Activated naive CD8-positive, alpha-beta T cell (primary cell): ENCODE results near the gene AAR2.

Experiments used
- H3K27ac Mint-ChIP-seq: one replicate; pipeline ENCODE4 v1.8.0; 2021; ENCODE audit warnings: mixed read lengths
- H3K27me3 Mint-ChIP-seq: one replicate; pipeline ENCODE4 v1.8.0; 2021; ENCODE audit warnings: mixed read lengths
- H3K36me3 Mint-ChIP-seq: one replicate; pipeline ENCODE4 v1.8.0; 2021; ENCODE audit warnings: mixed read lengths
- H3K4me1 Mint-ChIP-seq: one replicate; pipeline ENCODE4 v1.8.0; 2021; ENCODE audit warnings: low read depth, mixed read lengths
- H3K4me3 Mint-ChIP-seq: one replicate; pipeline ENCODE4 v1.8.0; 2021; ENCODE audit warnings: mild to moderate bottlenecking, mixed read lengths
- H3K9me3 Mint-ChIP-seq: one replicate; pipeline ENCODE4 v1.8.0; 2021; ENCODE audit warnings: low read depth, mixed read lengths

Gene AAR2

DNA sequence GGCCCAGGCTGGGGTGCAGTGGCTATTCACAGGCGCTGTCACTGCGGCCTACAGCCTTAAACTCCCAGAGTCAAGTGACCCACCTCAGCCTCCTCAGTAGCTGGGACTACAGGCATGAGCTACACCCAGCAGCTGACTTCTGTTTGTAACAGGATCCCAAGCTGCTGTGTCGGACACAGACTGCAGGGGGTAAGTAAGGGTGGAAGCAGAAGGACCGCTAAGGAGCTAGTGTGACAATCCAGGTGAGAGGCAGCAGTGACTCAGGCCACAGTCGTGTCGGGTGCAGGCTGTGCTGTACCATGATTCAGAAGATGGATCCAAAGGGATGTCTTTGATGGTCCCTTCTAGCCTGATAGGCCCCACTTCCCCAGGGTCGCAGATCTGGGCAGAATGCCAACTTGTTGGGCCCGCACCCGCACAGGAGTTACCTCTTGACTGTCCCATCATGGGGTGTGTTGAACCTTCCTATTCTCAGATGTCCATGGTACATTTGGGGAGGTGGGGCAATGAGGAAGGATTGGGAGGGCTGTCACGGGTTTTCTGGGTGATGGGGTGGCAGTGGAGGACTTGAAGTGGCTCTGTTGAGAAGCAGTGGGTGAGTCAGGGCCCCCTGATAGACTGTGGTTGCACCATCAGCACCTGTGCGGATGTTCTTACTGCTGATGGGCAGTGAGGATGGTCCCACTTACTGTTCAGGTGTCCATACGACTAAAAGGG lies 25.3 kb downstream of the AAR2 start:
- Mint-ChIP-seq H3K27ac (no peak overlapping the region), H3K27me3 (no peaks in the 10 kb centered on the region)

GRCh38 chr20:36262440-36262839 lies 26.2 kb downstream of the AAR2 start:
- Mint-ChIP-seq H3K4me1 (no peaks in the 10 kb centered on the region), H3K4me3 (no peak overlapping the region), H3K36me3 (no peaks in the 10 kb centered on the region), H3K27me3 (no peaks in the 10 kb centered on the region), H3K9me3 (no peaks in the 10 kb centered on the region), H3K27ac (no peak overlapping the region)

More for the DNA sequence above, 25.3 kb downstream of the AAR2 start:
- H3K36me3 Mint-ChIP-seq: no peaks in the 10 kb centered on the region
- H3K4me3 Mint-ChIP-seq: no peak overlapping the region
- no peaks in the 10 kb centered on the region for H3K9me3 Mint-ChIP-seq
- H3K4me1 Mint-ChIP-seq: no peaks in the 10 kb centered on the region

DNA sequence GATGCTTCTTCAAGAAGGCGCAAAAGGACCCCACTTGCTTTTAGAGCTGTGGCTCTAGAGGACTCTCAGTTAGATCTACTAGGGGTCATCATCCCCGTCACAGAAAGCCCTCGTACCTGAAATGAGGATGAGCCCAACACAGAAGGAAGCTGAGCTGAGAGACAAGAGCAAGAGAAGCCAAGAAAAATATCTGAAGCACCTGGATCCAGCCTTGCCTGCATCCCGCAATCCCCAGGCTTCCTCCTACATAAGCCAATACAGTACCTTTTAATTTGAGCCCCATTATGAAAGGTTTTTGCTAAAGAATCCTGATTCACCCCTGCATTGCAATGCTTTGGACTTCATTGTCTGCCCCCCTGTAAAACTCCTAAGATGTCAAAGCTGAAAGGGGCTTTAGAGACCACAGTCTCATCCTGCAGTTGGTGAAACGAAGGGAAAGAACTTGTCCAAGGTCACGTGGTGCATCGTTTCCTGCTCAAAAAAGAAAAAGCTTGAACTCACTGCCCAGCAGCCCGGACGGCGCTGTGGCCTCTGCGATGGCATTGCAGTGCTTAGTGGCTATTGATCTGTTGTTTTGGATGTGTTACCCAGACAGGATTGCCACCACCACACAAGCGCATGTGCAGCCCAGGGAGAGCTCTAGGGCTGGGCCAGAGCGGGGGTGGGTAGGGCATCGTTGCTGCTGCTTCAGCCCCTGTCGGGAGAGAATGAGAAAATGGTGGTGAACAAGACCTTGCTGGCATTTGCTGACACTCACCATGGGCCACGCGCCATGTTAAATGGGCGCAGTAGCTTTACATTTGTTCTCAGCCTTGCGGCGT lies 28.4 kb downstream of the AAR2 start:
- Mint-ChIP-seq H3K27ac (no peak overlapping the region), H3K4me3 (no peak overlapping the region), H3K36me3 (no peaks in the 10 kb centered on the region), H3K9me3 (no peaks in the 10 kb centered on the region), H3K27me3 (no peaks in the 10 kb centered on the region), H3K4me1 (no peaks in the 10 kb centered on the region)

- no peaks in the 10 kb centered on the region for H3K4me1 Mint-ChIP-seq
- no peak overlapping the region for H3K27ac Mint-ChIP-seq
- H3K36me3 Mint-ChIP-seq: no peaks in the 10 kb centered on the region
- H3K9me3 Mint-ChIP-seq: no peaks in the 10 kb centered on the region
- H3K27me3 Mint-ChIP-seq: no peaks in the 10 kb centered on the region
- H3K4me3 Mint-ChIP-seq: no peak overlapping the region
Measured at GRCh38 chr20:36266189-36266588, 29.9 kb downstream of the AAR2 start.

DNA sequence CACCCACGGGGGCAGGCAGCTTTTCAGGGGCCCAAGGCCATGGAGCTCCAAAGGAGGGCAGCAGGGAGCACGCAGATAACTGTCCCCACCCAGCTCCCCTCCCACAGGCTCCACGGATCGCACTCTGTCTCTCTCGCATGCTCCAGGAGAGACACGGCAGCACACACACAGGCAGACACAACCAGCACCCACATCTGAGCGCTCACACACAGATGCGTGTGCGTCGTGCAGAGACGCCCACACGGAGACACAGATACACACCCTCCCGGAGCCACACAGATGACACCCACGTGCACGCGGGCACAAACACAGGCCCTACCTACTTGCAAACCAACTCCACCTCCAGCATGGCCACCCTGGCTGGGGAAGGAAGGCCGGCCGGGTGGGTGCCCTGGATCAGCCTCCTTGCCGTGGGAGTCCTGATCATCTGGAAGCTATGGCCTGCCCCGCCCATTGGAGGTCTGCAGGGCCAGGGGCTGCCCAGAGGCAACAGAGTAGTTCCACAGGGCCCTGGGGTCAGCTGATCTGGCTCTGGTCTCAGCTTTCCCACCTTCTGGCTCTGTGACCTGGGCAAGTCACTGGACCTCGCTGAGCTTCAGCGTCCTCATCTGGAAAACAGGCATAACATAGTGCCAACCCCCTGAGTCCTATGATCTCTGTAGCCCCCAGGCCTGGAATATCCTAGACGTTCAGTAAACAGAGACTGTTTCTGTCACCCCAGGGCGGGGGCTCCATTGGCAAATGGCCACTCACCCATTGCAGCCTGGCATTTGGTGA lies 31.5 kb downstream of the AAR2 start:
- Mint-ChIP-seq H3K4me3 (no peak overlapping the region), H3K27ac (no peak overlapping the region), H3K9me3 (no peaks in the 10 kb centered on the region), H3K36me3 (no peaks in the 10 kb centered on the region), H3K27me3 (no peaks in the 10 kb centered on the region), H3K4me1 (no peaks in the 10 kb centered on the region)

- Mint-ChIP-seq H3K4me3 (no peak overlapping the region), H3K9me3 (no peaks in the 10 kb centered on the region), H3K4me1 (no peaks in the 10 kb centered on the region), H3K36me3 (no peaks in the 10 kb centered on the region), H3K27ac (no peak overlapping the region), H3K27me3 (no peaks in the 10 kb centered on the region)
Measured at GRCh38 chr20:36268440-36269342, 32.4 kb downstream of the AAR2 start.

GRCh38 chr20:36269507-36269906 lies 33.2 kb downstream of the AAR2 start:
- Mint-ChIP-seq H3K27me3 (no peaks in the 10 kb centered on the region), H3K27ac (no peak overlapping the region), H3K36me3 (no peaks in the 10 kb centered on the region), H3K4me1 (no peaks in the 10 kb centered on the region), H3K9me3 (no peaks in the 10 kb centered on the region), H3K4me3 (no peak overlapping the region)

- no peaks in the 10 kb centered on the region for H3K4me1 Mint-ChIP-seq
- H3K4me3 Mint-ChIP-seq: no peak overlapping the region
- H3K9me3 Mint-ChIP-seq: no peaks in the 10 kb centered on the region
- no peak overlapping the region for H3K27ac Mint-ChIP-seq
- H3K27me3 Mint-ChIP-seq: peaks cover 2% of the 10 kb centered on the region
- H3K36me3 Mint-ChIP-seq: no peaks in the 10 kb centered on the region
Measured at GRCh38 chr20:36270744-36271638, 34.7 kb downstream of the AAR2 start.

- Mint-ChIP-seq H3K36me3 (no peaks in the 10 kb centered on the region), H3K4me1 (no peaks in the 10 kb centered on the region), H3K4me3 (no peak overlapping the region), H3K27ac (no peak overlapping the region), H3K27me3 (peaks cover 2% of the 10 kb centered on the region), H3K9me3 (no peaks in the 10 kb centered on the region)
Measured at GRCh38 chr20:36271639-36272546, 35.6 kb downstream of the AAR2 start.

- Mint-ChIP-seq H3K4me3 (no peak overlapping the region), H3K36me3 (no peaks in the 10 kb centered on the region), H3K27me3 (peaks cover 2% of the 10 kb centered on the region), H3K4me1 (no peaks in the 10 kb centered on the region), H3K27ac (no peak overlapping the region), H3K9me3 (no peaks in the 10 kb centered on the region)
Measured at GRCh38 chr20:36272547-36273220, 36.4 kb downstream of the AAR2 start.

DNA sequence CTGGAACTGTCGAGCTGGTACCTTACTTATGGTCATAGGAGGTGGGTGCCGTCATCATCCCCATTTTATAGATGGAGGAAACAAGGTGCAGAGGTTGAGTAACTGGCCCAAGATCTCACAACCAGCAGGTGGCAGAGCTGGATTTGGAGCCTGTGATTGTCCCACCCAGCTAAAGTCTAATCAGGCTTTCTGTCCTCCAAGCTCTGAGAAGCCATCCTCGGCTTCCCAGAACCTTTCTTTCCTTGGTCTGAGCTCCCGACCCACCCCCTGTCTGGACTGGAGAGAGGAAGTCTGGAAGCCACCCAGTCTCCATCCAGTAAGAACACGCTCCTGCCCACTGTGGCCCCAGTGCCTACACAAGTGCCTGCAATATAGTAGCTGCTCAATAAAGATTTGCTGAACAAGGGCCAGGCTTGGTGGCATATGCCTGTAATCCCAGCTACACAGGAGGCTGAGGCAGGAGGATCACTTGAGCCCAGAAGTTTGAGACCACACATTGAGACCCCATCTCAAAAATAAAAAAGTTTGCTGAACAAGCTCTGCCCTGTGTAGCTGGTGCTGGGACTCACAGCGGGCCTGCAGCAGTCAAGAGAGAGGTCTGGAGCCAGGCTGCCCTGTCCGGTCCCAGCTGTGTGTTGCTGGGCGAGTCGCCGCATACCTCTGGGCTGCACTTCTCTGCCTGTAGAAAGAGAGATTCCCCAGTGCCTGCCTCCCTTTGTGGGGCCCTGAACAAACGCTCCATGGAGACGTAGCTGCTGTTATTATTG lies 37.3 kb downstream of the AAR2 start:
- H3K27ac Mint-ChIP-seq: no peak overlapping the region
- no peaks in the 10 kb centered on the region for H3K4me1 Mint-ChIP-seq
- no peaks in the 10 kb centered on the region for H3K36me3 Mint-ChIP-seq
- H3K4me3 Mint-ChIP-seq: no peak overlapping the region
- peaks cover 5% of the 10 kb centered on the region for H3K27me3 Mint-ChIP-seq
- no peaks in the 10 kb centered on the region for H3K9me3 Mint-ChIP-seq
